Muscle layer of duodenum (tissue), 2 donors: Measurements from ENCODE around the gene LTBR.
"Not testable (repeated sequence)": the region's sequence is repeated elsewhere in the genome, so short reads cannot be mapped to it uniquely, and the experiment has no call there.

Experiments used
- H3K27ac ChIP-seq: one replicate; pipeline ENCODE4 v1.7.0; 2013; ENCODE audit warnings: mild to moderate bottlenecking, low read length
- H3K27me3 ChIP-seq: one replicate; pipeline ENCODE4 v1.7.0; 2013; ENCODE audit warnings: low read depth, mild to moderate bottlenecking, control low read depth, low read length
- H3K36me3 ChIP-seq, 2 donors: one replicate each; pipeline ENCODE4 v1.7.0; 2013; ENCODE audit warnings: low read length in 2 of 2, control low read depth in 1 of 2, mild to moderate bottlenecking in 1 of 2; ENCODE audit not compliant: insufficient read depth in 2 of 2, control insufficient read depth in 1 of 2
- H3K4me1 ChIP-seq, 2 donors: one replicate each; pipeline ENCODE4 v1.7.0; 2013; ENCODE audit warnings: low read length in 2 of 2, mild to moderate bottlenecking in 2 of 2, control low read depth in 1 of 2, moderate library complexity in 1 of 2; ENCODE audit not compliant: insufficient read depth in 2 of 2, control insufficient read depth in 1 of 2
- H3K4me3 ChIP-seq, 2 donors: one replicate each; pipeline ENCODE4 v1.7.0; 2013; ENCODE audit warnings: low read length in 2 of 2, low read depth in 1 of 2, mild to moderate bottlenecking in 1 of 2
- H3K9me3 ChIP-seq, 2 donors: one replicate each; pipeline ENCODE4 v1.7.0; 2013; ENCODE audit warnings: low read length in 2 of 2, control low read depth in 1 of 2, mild to moderate bottlenecking in 1 of 2; ENCODE audit not compliant: control insufficient read depth in 1 of 2
- donor health status: healthy.

LTBR gene

DNA sequence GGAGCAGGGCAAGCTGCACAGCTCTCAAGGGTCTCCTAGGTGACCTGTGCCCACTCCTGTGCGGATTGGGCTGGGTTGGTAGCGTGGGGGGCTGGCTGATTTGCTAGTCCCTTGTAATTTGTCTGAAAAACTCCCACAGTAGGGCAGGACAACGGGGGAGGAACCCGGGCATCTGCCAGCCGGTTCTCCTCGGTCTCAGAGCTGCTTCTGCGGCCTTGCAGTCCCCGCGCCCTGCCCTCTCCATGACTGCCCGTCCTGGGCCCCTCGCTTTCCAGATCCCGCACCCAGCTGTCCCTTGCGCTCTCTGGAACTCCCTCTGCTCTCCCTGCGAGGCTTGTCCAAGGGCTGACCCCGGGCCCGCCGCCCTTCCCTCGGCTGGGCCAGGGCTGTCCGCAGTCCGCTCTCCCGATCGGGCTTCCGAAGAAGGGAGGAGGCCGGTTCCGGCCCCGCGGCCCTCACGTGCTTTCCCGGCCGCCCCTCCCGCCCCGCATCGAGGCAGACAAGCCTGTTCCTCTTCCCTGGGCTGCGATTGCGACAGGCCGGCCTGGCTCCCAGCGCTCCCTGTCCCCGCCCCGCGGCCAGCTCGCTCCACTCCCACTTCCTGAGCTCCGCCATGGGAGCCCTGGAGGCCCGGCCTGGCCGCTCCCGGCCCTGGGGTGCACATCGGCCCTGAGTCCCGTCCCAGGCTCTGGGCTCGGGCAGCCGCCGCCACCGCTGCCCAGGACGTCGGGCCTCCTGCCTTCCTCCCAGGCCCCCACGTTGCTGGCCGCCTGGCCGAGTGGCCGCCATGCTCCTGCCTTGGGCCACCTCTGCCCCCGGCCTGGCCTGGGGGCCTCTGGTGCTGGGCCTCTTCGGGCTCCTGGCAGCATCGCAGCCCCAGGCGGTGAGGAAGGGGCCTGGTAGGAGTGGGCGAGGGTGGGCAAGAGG lies at the start of gene LTBR:
TSS of gene LTBR (plus strand) at position 591 of the 927 bp plus-strand sequence. CDS start at position 788, 197 bp downstream.
- H3K4me1 ChIP-seq: peaks cover 12 to 55% of the 10 kb centered on the region in 2 donors
- peak within 1 kb of the TSS; percentile 82 to 92 for H3K4me3 ChIP-seq
- H3K36me3 ChIP-seq: peaks cover 23 to 24% of the 10 kb centered on the region in 2 donors
- H3K27ac ChIP-seq: peak within 1 kb of the TSS; percentile 95
- no peaks in the 10 kb centered on the region for H3K27me3 ChIP-seq
- H3K9me3 ChIP-seq: no peaks in the 10 kb centered on the region

DNA sequence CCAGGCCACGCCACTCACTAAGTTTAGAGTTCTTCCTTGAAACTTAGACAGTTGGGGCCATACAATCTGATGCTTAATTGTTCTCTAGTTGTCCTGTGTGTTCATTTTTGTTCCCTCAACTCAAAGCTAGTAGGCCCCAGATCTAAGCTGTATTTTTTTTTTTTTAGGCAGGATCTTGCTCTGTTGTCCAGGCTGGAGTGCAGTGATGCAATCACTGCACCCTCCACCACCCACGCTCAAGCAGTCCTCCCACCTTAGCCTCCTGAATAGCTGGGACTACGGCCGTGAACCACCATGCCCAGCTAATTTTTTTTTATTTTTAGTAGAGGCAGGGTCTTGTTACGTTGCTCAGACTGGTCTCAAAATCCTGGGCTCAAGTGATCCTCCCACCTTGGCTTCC lies 49.6 kb upstream of the LTBR start:
- Histone ChIP-seq H3K4me1 (peaks cover 34 to 50% of the 10 kb centered on the region in 2 donors), H3K4me3 (peak overlapping the region in 1 of 2 donors; percentile 99)

GRCh38 chr12:6334940-6335450 lies 49.0 kb upstream of the LTBR start:
- Histone ChIP-seq H3K27me3 (no peaks in the 10 kb centered on the region), H3K36me3 (peaks cover 37 to 59% of the 10 kb centered on the region in 2 donors), H3K27ac (peak overlapping the region; percentile 100), H3K4me3 (peak overlapping the region; percentile 97 to 99), H3K4me1 (peaks cover 34 to 50% of the 10 kb centered on the region in 2 donors), H3K9me3 (no peaks in the 10 kb centered on the region)

More for the DNA sequence above, 49.6 kb upstream of the LTBR start:
- H3K9me3 ChIP-seq: no peaks in the 10 kb centered on the region
- H3K27me3 ChIP-seq: no peaks in the 10 kb centered on the region
- H3K36me3 ChIP-seq: peaks cover 42 to 66% of the 10 kb centered on the region in 2 donors
- peak overlapping the region; percentile 100 for H3K27ac ChIP-seq

- Histone ChIP-seq H3K27me3 (no peaks in the 10 kb centered on the region), H3K36me3 (peaks cover 31 to 54% of the 10 kb centered on the region in 2 donors), H3K27ac (peak overlapping the region; percentile 100), H3K4me1 (peaks cover 34 to 50% of the 10 kb centered on the region in 2 donors), H3K9me3 (no peaks in the 10 kb centered on the region), H3K4me3 (peak overlapping the region; percentile 97 to 99)
Observed at GRCh38 chr12:6335451-6336078, 48.4 kb upstream of the LTBR start.

DNA sequence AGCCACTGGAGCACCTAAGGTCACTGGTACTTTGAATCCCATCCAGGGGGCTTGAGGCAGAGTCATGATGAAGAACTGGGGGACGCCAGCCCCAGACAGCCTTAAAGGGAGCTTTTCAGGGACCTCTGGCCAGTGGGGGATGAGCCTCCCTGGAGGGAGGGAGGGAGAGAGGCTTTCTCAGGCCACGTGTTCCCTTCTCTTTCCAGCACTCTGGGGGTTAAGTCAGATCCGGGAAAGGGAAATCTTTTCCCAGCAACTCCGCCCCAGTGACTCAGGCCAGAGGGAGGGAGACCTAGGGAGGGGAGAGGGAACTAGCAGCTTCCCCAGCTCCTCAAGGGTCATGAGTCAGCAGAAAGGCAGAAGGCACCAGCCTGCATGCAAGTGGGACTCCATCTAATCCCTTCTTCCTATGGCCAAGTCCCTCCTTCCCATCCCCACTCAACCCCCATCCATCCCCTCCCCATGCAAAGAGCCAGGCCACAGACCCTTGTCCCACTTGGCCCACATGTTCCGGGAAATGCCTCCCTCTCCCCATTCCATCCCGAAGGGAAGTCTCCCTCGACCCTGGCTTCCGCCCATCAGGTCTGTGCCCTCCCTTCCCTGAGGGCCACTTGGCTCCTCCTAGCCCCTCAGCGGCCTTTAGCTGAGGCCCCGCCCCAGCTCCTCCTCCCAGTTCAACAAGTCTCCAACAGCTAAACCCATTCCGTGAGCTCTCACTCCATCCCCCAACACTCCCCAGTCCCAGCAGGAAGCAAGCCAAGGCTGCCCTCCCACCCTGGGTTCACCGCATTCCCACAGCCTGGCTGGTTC lies 47.7 kb upstream of the LTBR start:
- Histone ChIP-seq H3K4me1 (peaks cover 34 to 47% of the 10 kb centered on the region in 2 donors), H3K9me3 (no peaks in the 10 kb centered on the region), H3K27me3 (no peaks in the 10 kb centered on the region), H3K4me3 (peak overlapping the region; percentile 97 to 99), H3K36me3 (peaks cover 24 to 47% of the 10 kb centered on the region in 2 donors), H3K27ac (peak overlapping the region; percentile 100)

- peak overlapping the region; percentile 100 for H3K27ac ChIP-seq
- peaks cover 21 to 45% of the 10 kb centered on the region in 2 donors for H3K36me3 ChIP-seq
- peak overlapping the region; percentile 97 to 99 for H3K4me3 ChIP-seq
- H3K4me1 ChIP-seq: peaks cover 36 to 49% of the 10 kb centered on the region in 2 donors
- no peaks in the 10 kb centered on the region for H3K27me3 ChIP-seq
- H3K9me3 ChIP-seq: no peaks in the 10 kb centered on the region
Observed at GRCh38 chr12:6336889-6337853, 46.8 kb upstream of the LTBR start.

DNA sequence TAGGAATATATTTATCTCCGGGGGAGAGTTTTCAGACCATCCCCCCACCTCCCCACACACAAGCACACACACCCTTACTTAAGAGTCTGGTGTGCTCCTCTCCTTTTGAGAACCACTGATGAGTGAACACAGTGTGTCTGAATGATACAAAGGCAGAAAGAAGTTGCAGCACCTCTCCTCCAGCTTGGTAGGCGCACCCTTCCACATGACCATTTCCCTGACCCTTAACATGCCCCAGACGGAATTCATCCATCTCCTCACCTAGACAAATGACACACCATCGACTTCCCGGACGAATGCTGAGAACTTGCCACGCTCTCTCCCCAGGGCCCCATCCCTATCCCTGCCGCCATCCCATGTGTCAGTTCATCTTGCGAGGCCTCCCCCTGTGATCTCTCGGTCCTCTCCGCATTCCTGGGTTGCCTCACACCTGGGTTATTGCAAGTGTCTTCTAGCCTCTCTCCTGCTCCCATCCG lies 46.0 kb upstream of the LTBR start:
- Histone ChIP-seq H3K4me3 (peak overlapping the region; percentile 97 to 99), H3K4me1 (peaks cover 43 to 55% of the 10 kb centered on the region in 2 donors), H3K27me3 (no peaks in the 10 kb centered on the region), H3K9me3 (no peaks in the 10 kb centered on the region), H3K27ac (peak overlapping the region; percentile 100), H3K36me3 (peaks cover 14 to 36% of the 10 kb centered on the region in 2 donors)

GRCh38 chr12:6338536-6338935 lies 45.4 kb upstream of the LTBR start:
- H3K4me1 ChIP-seq: peaks cover 40 to 52% of the 10 kb centered on the region in 2 donors
- peak overlapping the region; percentile 100 for H3K27ac ChIP-seq
- peak overlapping the region; percentile 97 to 99 for H3K4me3 ChIP-seq
- H3K36me3 ChIP-seq: peaks cover 9 to 31% of the 10 kb centered on the region in 2 donors
- H3K9me3 ChIP-seq, H3K27me3 ChIP-seq: not testable (repeated sequence)

GRCh38 chr12:6338955-6339354 lies 45.0 kb upstream of the LTBR start:
- no peaks in the 10 kb centered on the region for H3K9me3 ChIP-seq
- H3K27ac ChIP-seq: peak overlapping the region; percentile 100
- peaks cover 4 to 27% of the 10 kb centered on the region in 2 donors for H3K36me3 ChIP-seq
- no peaks in the 10 kb centered on the region for H3K27me3 ChIP-seq
- H3K4me3 ChIP-seq: peak overlapping the region; percentile 97 to 99
- peaks cover 36 to 52% of the 10 kb centered on the region in 2 donors for H3K4me1 ChIP-seq
